H9 (cell line): ENCODE results near the gene PRAMEF1. TPM values are rescaled to one million over a fixed set of nuclear protein-coding genes. Genes with fewer than 3 reads are reported as not detected.

Source experiments
- DNase-seq: peaks from one replicate; pipeline ENCODE4 v3.0.0-alpha.2; 2017
- H2AFZ ChIP-seq: one replicate; pipeline ENCODE4 v1.6.1; 2013; ENCODE audit warnings: mild to moderate bottlenecking, low read length, control low read depth, moderate library complexity
- H2AK5ac ChIP-seq: 2 replicates; pipeline ENCODE4 v1.6.1; 2013; ENCODE audit warnings: low read length, control low read depth, mixed read lengths; ENCODE audit not compliant: insufficient read length
- H2BK120ac ChIP-seq: one replicate; pipeline ENCODE4 v1.6.1; 2013; ENCODE audit warnings: low read depth, mild to moderate bottlenecking, low read length, control low read depth, inconsistent platforms; ENCODE audit not compliant: poor library complexity, severe bottlenecking
- H2BK12ac ChIP-seq: 2 replicates; pipeline ENCODE4 v1.6.1; 2013; ENCODE audit warnings: low read length, control low read depth, mixed read lengths, low read depth; ENCODE audit not compliant: insufficient read length
- H2BK15ac ChIP-seq: 2 replicates; pipeline ENCODE4 v1.6.1; 2013; ENCODE audit warnings: low read depth, low read length, control low read depth
- H2BK20ac ChIP-seq: one replicate; pipeline ENCODE4 v1.6.1; 2013; ENCODE audit warnings: low read depth, mild to moderate bottlenecking, low read length, control low read depth, inconsistent platforms; ENCODE audit not compliant: poor library complexity, severe bottlenecking
- H2BK5ac ChIP-seq: 2 replicates; pipeline ENCODE4 v1.6.1; 2013; ENCODE audit warnings: low read length, control low read depth, mixed read lengths; ENCODE audit not compliant: insufficient read length
- H3K14ac ChIP-seq: 2 replicates; pipeline ENCODE4 v1.6.1; 2013; ENCODE audit warnings: low read length, control low read depth; ENCODE audit not compliant: insufficient read depth
- H3K18ac ChIP-seq: 2 replicates; pipeline ENCODE4 v1.6.1; 2013; ENCODE audit warnings: low read depth, mild to moderate bottlenecking, mixed read lengths, low read length, control low read depth; ENCODE audit not compliant: insufficient read length
- H3K23ac ChIP-seq: 2 replicates; pipeline ENCODE4 v1.6.1; 2013; ENCODE audit warnings: low read length, control low read depth, mixed read lengths, low read depth; ENCODE audit not compliant: insufficient read length
- H3K23me2 ChIP-seq: 2 replicates; pipeline ENCODE4 v1.6.1; 2013; ENCODE audit warnings: low read depth, mild to moderate bottlenecking, mixed read lengths, low read length, control low read depth; ENCODE audit not compliant: insufficient read length, poor library complexity, severe bottlenecking
- H3K27ac ChIP-seq: 2 replicates; pipeline ENCODE4 v1.5.1; 2013; ENCODE audit warnings: low read length, control low read depth, mixed read lengths, low read depth; ENCODE audit not compliant: insufficient read length
- H3K27me3 ChIP-seq: 2 replicates; pipeline ENCODE4 v1.6.1; 2013; ENCODE audit warnings: low read length, control low read depth, inconsistent platforms; ENCODE audit not compliant: insufficient read depth
- H3K4ac ChIP-seq: 2 replicates; pipeline ENCODE4 v1.6.1; 2013; ENCODE audit warnings: low read depth, mild to moderate bottlenecking, control low read depth, inconsistent platforms, low read length, moderate library complexity
- H3K4me1 ChIP-seq: 2 replicates; pipeline ENCODE4 v1.6.1; 2013; ENCODE audit warnings: low read length, control low read depth, inconsistent platforms; ENCODE audit not compliant: insufficient read depth
- H3K4me2 ChIP-seq: 2 replicates; pipeline ENCODE4 v1.6.1; 2013; ENCODE audit warnings: low read length, control low read depth, mixed read lengths; ENCODE audit not compliant: insufficient read length, insufficient read depth
- H3K56ac ChIP-seq: 2 replicates; pipeline ENCODE4 v1.6.1; 2013; ENCODE audit warnings: low read depth, mild to moderate bottlenecking, mixed read lengths, low read length, control low read depth; ENCODE audit not compliant: insufficient read length
- H3K79me1 ChIP-seq: 2 replicates; pipeline ENCODE4 v1.6.1; 2013; ENCODE audit warnings: low read depth, mild to moderate bottlenecking, moderate library complexity, low read length, control low read depth, inconsistent platforms; ENCODE audit not compliant: insufficient read depth, poor library complexity, severe bottlenecking
- H3K79me2 ChIP-seq: 2 replicates; pipeline ENCODE4 v1.6.1; 2013; ENCODE audit warnings: low read length, control low read depth, inconsistent platforms; ENCODE audit not compliant: insufficient read depth
- H3K9ac ChIP-seq: 2 replicates; pipeline ENCODE4 v1.6.1; 2013; ENCODE audit warnings: low read length, control low read depth, mixed read lengths; ENCODE audit not compliant: insufficient read length; ENCODE audit errors: extremely low read depth
- H3K9me3 ChIP-seq: one replicate; pipeline ENCODE4 v1.6.1; 2013; ENCODE audit warnings: low read depth, low read length, inconsistent platforms; ENCODE audit not compliant: control insufficient read depth
- H3T11ph ChIP-seq: one replicate; pipeline ENCODE4 v1.6.1; 2013; ENCODE audit warnings: mild to moderate bottlenecking, low read length, control low read depth, inconsistent platforms
- H4K20me1 ChIP-seq: one replicate; pipeline ENCODE4 v1.6.1; 2013; ENCODE audit not compliant: control insufficient read depth, insufficient read length, insufficient read depth
- H4K5ac ChIP-seq: 2 replicates; pipeline ENCODE4 v1.6.1; 2013; ENCODE audit warnings: low read depth, mild to moderate bottlenecking, mixed read lengths, low read length, control low read depth; ENCODE audit not compliant: insufficient read length
- H4K8ac ChIP-seq: replicated peaks from 2 replicates; pipeline ENCODE4 v1.6.1; 2013; ENCODE audit warnings: low read length, control low read depth, mixed read lengths, low read depth; ENCODE audit not compliant: insufficient read length
- H4K91ac ChIP-seq: 2 replicates; pipeline ENCODE4 v1.6.1; 2013; ENCODE audit warnings: low read depth, mild to moderate bottlenecking, moderate library complexity, mixed read lengths, low read length, control low read depth; ENCODE audit not compliant: insufficient read length
- H3K27ac Mint-ChIP-seq, 3 experiments: 2 replicates in 2 of 3; 3 replicates in 1 of 3; pipeline ENCODE4 v1.8.0; 2020 to 2021; ENCODE audit warnings: mixed read lengths in 3 of 3, mild to moderate bottlenecking in 1 of 3, moderate library complexity in 1 of 3
- H3K27me3 Mint-ChIP-seq: 2 replicates; pipeline ENCODE4 v1.8.0; 2021; ENCODE audit warnings: low read depth, mild to moderate bottlenecking, moderate library complexity, mixed read lengths
- H3K36me3 Mint-ChIP-seq, 3 experiments: 2 replicates in 2 of 3; 3 replicates in 1 of 3; pipeline ENCODE4 v1.8.0; 2020 to 2021; ENCODE audit warnings: low read depth in 3 of 3, mixed read lengths in 3 of 3; ENCODE audit not compliant: insufficient read depth in 1 of 3
- H3K4me1 Mint-ChIP-seq, 2 experiments: 2 replicates each; pipeline ENCODE4 v1.8.0; 2020; ENCODE audit warnings: mixed read lengths in 2 of 2
- H3K4me3 Mint-ChIP-seq, 2 experiments: 2 replicates in 1 of 2; 3 replicates in 1 of 2; pipeline ENCODE4 v1.8.0; 2020 to 2021; ENCODE audit warnings: mild to moderate bottlenecking in 2 of 2, mixed read lengths in 2 of 2, moderate library complexity in 1 of 2
- H3K9me3 Mint-ChIP-seq, 2 experiments: 2 replicates in 1 of 2; 3 replicates in 1 of 2; pipeline ENCODE4 v1.8.0; 2020; ENCODE audit warnings: mild to moderate bottlenecking in 2 of 2, mixed read lengths in 2 of 2, moderate library complexity in 1 of 2
- WGBS: extraction: QIAGEN DNeasy Blood & Tissue Kit; methylation state at CpG from one replicate; pipeline ENCODE4 v1.1.7; 2013; ENCODE audit warnings: missing lambda C conversion rate, low lambda C conversion rate, mixed read lengths; ENCODE audit not compliant: insufficient read length; ENCODE audit errors: extremely low coverage; 5-methylcytosine and 5-hydroxymethylcytosine counted together
- total RNA-seq: library from RNA; stranded (reverse); gene quantifications from 2 replicates; pipeline ENCODE4 v1.2.1, GENCODE V29; 2021
- TF ChIP-seq, protein P1 (sequence below): fragments of 200-600 bp; sonication (generic); conservative IDR thresholded peaks from 3 replicates; pipeline ENCODE4 v1.8.0; 2021; ENCODE audit warnings: antibody characterized with exemption, mild to moderate bottlenecking

The PRAMEF1 gene
- total RNA-seq, 1 experiment from 2014 or later, result not detected

- no peaks in the 10 kb centered on the region; a peak in 1 of 5 replicates for H3K9me3 Mint-ChIP-seq
- no peak overlapping the region for H3K4ac ChIP-seq
- no peaks in the 10 kb centered on the region for H3K4me1 ChIP-seq
- TF ChIP-seq, protein P1, sequence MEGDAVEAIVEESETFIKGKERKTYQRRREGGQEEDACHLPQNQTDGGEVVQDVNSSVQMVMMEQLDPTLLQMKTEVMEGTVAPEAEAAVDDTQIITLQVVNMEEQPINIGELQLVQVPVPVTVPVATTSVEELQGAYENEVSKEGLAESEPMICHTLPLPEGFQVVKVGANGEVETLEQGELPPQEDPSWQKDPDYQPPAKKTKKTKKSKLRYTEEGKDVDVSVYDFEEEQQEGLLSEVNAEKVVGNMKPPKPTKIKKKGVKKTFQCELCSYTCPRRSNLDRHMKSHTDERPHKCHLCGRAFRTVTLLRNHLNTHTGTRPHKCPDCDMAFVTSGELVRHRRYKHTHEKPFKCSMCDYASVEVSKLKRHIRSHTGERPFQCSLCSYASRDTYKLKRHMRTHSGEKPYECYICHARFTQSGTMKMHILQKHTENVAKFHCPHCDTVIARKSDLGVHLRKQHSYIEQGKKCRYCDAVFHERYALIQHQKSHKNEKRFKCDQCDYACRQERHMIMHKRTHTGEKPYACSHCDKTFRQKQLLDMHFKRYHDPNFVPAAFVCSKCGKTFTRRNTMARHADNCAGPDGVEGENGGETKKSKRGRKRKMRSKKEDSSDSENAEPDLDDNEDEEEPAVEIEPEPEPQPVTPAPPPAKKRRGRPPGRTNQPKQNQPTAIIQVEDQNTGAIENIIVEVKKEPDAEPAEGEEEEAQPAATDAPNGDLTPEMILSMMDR, result no peak
- no peak overlapping the region for H3K4me2 ChIP-seq
- no CpG with 5 or more reads among the region's 4 CpGs for WGBS
- peaks cover 12% of the 10 kb centered on the region for H3K27me3 Mint-ChIP-seq
- no peaks in the 10 kb centered on the region for H3K27me3 ChIP-seq
- H3K27ac ChIP-seq, result no peak overlapping the region
- no peak overlapping the region for H2AFZ ChIP-seq
- no peaks in the 10 kb centered on the region for H3K23me2 ChIP-seq
- no peak overlapping the region for H2AK5ac ChIP-seq
- no peaks in the 10 kb centered on the region for H4K20me1 ChIP-seq
- H2BK12ac ChIP-seq, result no peak overlapping the region
- H3K9ac ChIP-seq, result no peak overlapping the region
- DNase-seq, result no peak
- peaks cover 0 to 3% of the 10 kb centered on the region in 2 experiments; a peak in 1 of 4 replicates for H3K4me1 Mint-ChIP-seq
- H2BK5ac ChIP-seq, result no peak overlapping the region
- H4K91ac ChIP-seq, result no peak overlapping the region
- H2BK20ac ChIP-seq, result no peak overlapping the region
- H3K27ac Mint-ChIP-seq, result no peak overlapping the region
- no peaks in the 10 kb centered on the region for H3K79me2 ChIP-seq
- H3K36me3 Mint-ChIP-seq, result no peaks in the 10 kb centered on the region
- H3K23ac ChIP-seq, result no peak overlapping the region
- H3K4me3 Mint-ChIP-seq, result no peak overlapping the region
- H3T11ph ChIP-seq, result no peak overlapping the region
- no peak overlapping the region for H2BK15ac ChIP-seq
- H4K5ac ChIP-seq, result no peak overlapping the region
- H3K9me3 ChIP-seq, result no peaks in the 10 kb centered on the region
- H3K18ac ChIP-seq, result no peak overlapping the region
- no peak overlapping the region for H3K56ac ChIP-seq
- no peaks in the 10 kb centered on the region for H3K79me1 ChIP-seq
- H2BK120ac ChIP-seq, result no peak overlapping the region
- H4K8ac ChIP-seq, result no peak overlapping the region
- no peak overlapping the region for H3K14ac ChIP-seq
Observed at GRCh38 chr1:12763479-12763878, 27.7 kb upstream of the PRAMEF1 start.
